PFSK-1 (cell line): ENCODE measurements around the gene NDRG3.

ENCODE experiments used
- FOXP2 ChIP-seq: optimal IDR thresholded peaks from 2 replicates; pipeline ENCODE3; 2011; ENCODE audit warnings: borderline replicate concordance, control low read depth, inconsistent platforms; ENCODE audit not compliant: insufficient read depth; ENCODE audit errors: extremely low read length, extremely low read depth
- POLR2AphosphoS5 ChIP-seq: IDR thresholded peaks from 2 replicates; pipeline ENCODE4 v1.6.1; 2012; ENCODE audit warnings: low read depth, mild to moderate bottlenecking, control low read depth, low read length, moderate library complexity
- REST ChIP-seq, 2 experiments: IDR thresholded peaks; 2 replicates each; pipeline versions ENCODE4 v1.6.1 to v1.8.0; 2011 to 2012; ENCODE audit warnings: low read depth in 2 of 2, low read length in 2 of 2, control low read depth in 1 of 2, inconsistent platforms in 1 of 2, mild to moderate bottlenecking in 1 of 2, moderate library complexity in 1 of 2; ENCODE audit not compliant: insufficient read depth in 1 of 2
- SIN3A ChIP-seq: IDR thresholded peaks from 2 replicates; pipeline ENCODE4 v1.6.1; 2012; ENCODE audit warnings: mild to moderate bottlenecking, low read length, moderate library complexity, borderline replicate concordance; ENCODE audit not compliant: insufficient read depth
- TAF1 ChIP-seq: IDR thresholded peaks from 2 replicates; pipeline ENCODE4 v1.6.1; 2012; ENCODE audit warnings: low read length, control low read depth, borderline replicate concordance; ENCODE audit not compliant: insufficient read depth

The NDRG3 gene

GRCh38 chr20:36770680-36771079 is 24.8 kb upstream of the NDRG3 start:
- no peak for TF ChIP-seq POLR2AphosphoS5
- TF ChIP-seq FOXP2: no peak
- TF ChIP-seq REST (IDR thresholded peaks at IDR 0.05; ENCODE audit: insufficient read depth in 1 of 2, low read depth in 2 of 2, low read length in 2 of 2): no peak
- no peak for TF ChIP-seq TAF1
- TF ChIP-seq SIN3A: no peak

GRCh38 chr20:36768768-36769430 is 23.0 kb upstream of the NDRG3 start:
- TF ChIP-seq TAF1 (no peak), POLR2AphosphoS5 (no peak), SIN3A (no peak), REST (IDR thresholded peaks at IDR 0.05; ENCODE audit: insufficient read depth in 1 of 2, low read depth in 2 of 2, low read length in 2 of 2) (no peak), FOXP2 (no peak)

- TF ChIP-seq TAF1 (no peak), REST (IDR thresholded peaks at IDR 0.05; ENCODE audit: insufficient read depth in 1 of 2, low read depth in 2 of 2, low read length in 2 of 2) (no peak), FOXP2 (no peak)
Observed at GRCh38 chr20:36761125-36761524, 15.2 kb upstream of the NDRG3 start.

GRCh38 chr20:36760647-36761046 is 14.8 kb upstream of the NDRG3 start:
- TF ChIP-seq FOXP2 (no peak), POLR2AphosphoS5 (no peak), SIN3A (no peak), REST (IDR thresholded peaks at IDR 0.05; ENCODE audit: insufficient read depth in 1 of 2, low read depth in 2 of 2, low read length in 2 of 2) (no peak), TAF1 (no peak)

- TF ChIP-seq POLR2AphosphoS5: no peak
- TF ChIP-seq FOXP2: no peak
- TF ChIP-seq TAF1: no peak
- no peak for TF ChIP-seq REST (IDR thresholded peaks at IDR 0.05; ENCODE audit: insufficient read depth in 1 of 2, low read depth in 2 of 2, low read length in 2 of 2)
- TF ChIP-seq SIN3A: no peak
Observed at GRCh38 chr20:36758276-36758675, 12.4 kb upstream of the NDRG3 start.
